Measurements from ENCODE around the gene HOOK1. TPM values are rescaled to one million over a fixed set of nuclear protein-coding genes. Genes with fewer than 3 reads are reported as not detected.
"Not testable (repeated sequence)": the region's sequence is repeated elsewhere in the genome, so short reads cannot be mapped to it uniquely, and the experiment has no call there.

HOOK1 gene
- total RNA-seq, 4 donors from 2014 or later: 7.8 to 42.9 (median 26.6) TPM

GRCh38 chr1:59917026-59917784 is 102.5 kb downstream of the HOOK1 start:
- Histone ChIP-seq H3K36me3 (no peaks in the 10 kb centered on the region), H3K27ac (no peak overlapping the region), H3K4me1 (peaks cover 0 to 17% (median 0%) of the 10 kb centered on the region in 4 donors), H3K4me3 (no peak overlapping the region), H3K27me3 (no peaks in the 10 kb centered on the region), H3K9me3 (no peaks in the 10 kb centered on the region)
- in situ Hi-C loops (cut with MboI; ENCODE audit: low pct_ligation_motif_present in 1 of 4, low pct_unique_long_range_greater_than_20kb in 1 of 4, low sequenced_read_pairs in 3 of 4) (no loop called here), intact Hi-C loops (cut with DNase I; ENCODE audit: low total_unique reads) (no loop called here)
- TF ChIP-seq EP300 (IDR thresholded peaks at IDR 0.05; ENCODE audit: low read depth) (no peak), POLR2AphosphoS5 (IDR thresholded peaks at IDR 0.05) (no peak), CTCF (IDR thresholded peaks at IDR 0.05) (no peak), POLR2A (IDR thresholded peaks at IDR 0.05) (no peak)
- no peak for DNase-seq
- 89 to 90% methylated on average over 9 to 10 of the region's 10 CpGs for WGBS, 2 donors (ENCODE audit: low coverage in 1 of 2)

- intact Hi-C loops (cut with DNase I; ENCODE audit: low total_unique reads): no loop called here
- in situ Hi-C loops (cut with MboI; ENCODE audit: low pct_ligation_motif_present in 1 of 4, low pct_unique_long_range_greater_than_20kb in 1 of 4, low sequenced_read_pairs in 3 of 4): no loop called here
- 82 to 86% methylated on average over 2 of the region's 2 CpGs for WGBS, 2 donors (ENCODE audit: low coverage in 1 of 2)
These were observed 103.0 kb downstream of the HOOK1 start for GRCh38 chr1:59917785-59918180.

GRCh38 chr1:59919746-59920145 is 105.0 kb downstream of the HOOK1 start:
- Histone ChIP-seq H3K27ac (no peak overlapping the region), H3K4me1 (peaks cover 0 to 17% (median 0%) of the 10 kb centered on the region in 4 donors), H3K27me3 (no peaks in the 10 kb centered on the region), H3K4me3 (no peak overlapping the region), H3K9me3 (peaks cover under 1 to 10% of the 10 kb centered on the region in 2 donors), H3K36me3 (no peaks in the 10 kb centered on the region)
- TF ChIP-seq POLR2A (IDR thresholded peaks at IDR 0.05) (no peak), CTCF (IDR thresholded peaks at IDR 0.05) (no peak), POLR2AphosphoS5 (IDR thresholded peaks at IDR 0.05) (no peak), EP300 (IDR thresholded peaks at IDR 0.05; ENCODE audit: low read depth) (no peak)
- in situ Hi-C loops (cut with MboI; ENCODE audit: low pct_ligation_motif_present in 1 of 4, low pct_unique_long_range_greater_than_20kb in 1 of 4, low sequenced_read_pairs in 3 of 4) (no loop called here), intact Hi-C loops (cut with DNase I; ENCODE audit: low total_unique reads) (no loop called here)
- 82 to 85% methylated on average over 1 to 2 of the region's 2 CpGs for WGBS, 2 donors (ENCODE audit: low coverage in 1 of 2)
- no peak for DNase-seq

More at GRCh38 chr1:59917785-59918180, 103.0 kb downstream of the HOOK1 start:
- H3K36me3 ChIP-seq: no peaks in the 10 kb centered on the region
- H3K27me3 ChIP-seq: no peaks in the 10 kb centered on the region
- no peak for TF ChIP-seq EP300 (IDR thresholded peaks at IDR 0.05; ENCODE audit: low read depth)
- no peak for DNase-seq
- no peaks in the 10 kb centered on the region for H3K9me3 ChIP-seq
- no peak overlapping the region for H3K27ac ChIP-seq
- H3K4me3 ChIP-seq: no peak overlapping the region
- H3K4me1 ChIP-seq: peaks cover 0 to 17% (median 0%) of the 10 kb centered on the region in 4 donors

GRCh38 chr1:59921258-59921899 is 106.6 kb downstream of the HOOK1 start:
- H3K4me3 ChIP-seq; H3K36me3 ChIP-seq; H3K27ac ChIP-seq; intact Hi-C loops (cut with DNase I; ENCODE audit: low total_unique reads); in situ Hi-C loops (cut with MboI; ENCODE audit: low pct_ligation_motif_present in 1 of 4, low pct_unique_long_range_greater_than_20kb in 1 of 4, low sequenced_read_pairs in 3 of 4); DNase-seq; H3K27me3 ChIP-seq: not testable (repeated sequence)
- Histone ChIP-seq H3K4me1 (peaks cover 0 to 23% (median 0%) of the 10 kb centered on the region in 4 donors), H3K9me3 (peaks cover 3 to 12% of the 10 kb centered on the region in 2 donors)
- 61% methylated on average over 6 of the region's 6 CpGs; no CpG with 5 or more reads in 1 of the 2 donors for WGBS, 2 donors (ENCODE audit: low coverage in 1 of 2)

GRCh38 chr1:59924653-59925052 is 109.9 kb downstream of the HOOK1 start:
- no peak for DNase-seq
- Histone ChIP-seq H3K36me3 (no peaks in the 10 kb centered on the region), H3K4me3 (no peak overlapping the region), H3K9me3 (peaks cover 3 to 12% of the 10 kb centered on the region in 2 donors), H3K27me3 (peaks cover 37% of the 10 kb centered on the region), H3K4me1 (peaks cover 0 to 17% (median 0%) of the 10 kb centered on the region in 4 donors), H3K27ac (no peak overlapping the region)
- TF ChIP-seq EP300 (IDR thresholded peaks at IDR 0.05; ENCODE audit: low read depth) (no peak), POLR2A (IDR thresholded peaks at IDR 0.05) (no peak), CTCF (IDR thresholded peaks at IDR 0.05) (no peak), POLR2AphosphoS5 (IDR thresholded peaks at IDR 0.05) (no peak)
- intact Hi-C loops (cut with DNase I; ENCODE audit: low total_unique reads): no loop called here
- in situ Hi-C loops (cut with MboI; ENCODE audit: low pct_ligation_motif_present in 1 of 4, low pct_unique_long_range_greater_than_20kb in 1 of 4, low sequenced_read_pairs in 3 of 4): loop anchor here in 1 of 4 donors (25.0 kb wide), 1 partner anchor 1187 kb away; no protein-coding TSS in a partner anchor

All from transverse colon (tissue), 4 donors.